Measurements from ENCODE around the gene NDUFAF8. TPM values are rescaled to one million over a fixed set of nuclear protein-coding genes. Genes with fewer than 3 reads are reported as not detected.

NDUFAF8 gene
- total RNA-seq, 4 donors from 2014 or later = 1.8 to 31.9 (median 6.7) TPM

GRCh38 chr17:81235822-81236740, 3.0 kb upstream of the NDUFAF8 start:
- intact Hi-C loops (cut with DNase I; ENCODE audit: low total_unique reads) = no loop called here
- TF ChIP-seq CTCF (IDR thresholded peaks at IDR 0.05) (no peak), POLR2A (IDR thresholded peaks at IDR 0.05) (no peak)
- no peaks in the 10 kb centered on the region for H3K27me3 ChIP-seq
- DNase-seq = no peak
- no peaks in the 10 kb centered on the region for H3K36me3 ChIP-seq
- H3K4me3 ChIP-seq = no peak overlapping the region
- H3K4me1 ChIP-seq = peaks cover 0 to 6% of the 10 kb centered on the region in 2 donors
- H3K9me3 ChIP-seq = no peaks in the 10 kb centered on the region
- no peak overlapping the region for H3K27ac ChIP-seq

- Histone ChIP-seq H3K36me3 (no peaks in the 10 kb centered on the region), H3K4me1 (peaks cover 0 to 6% of the 10 kb centered on the region in 2 donors), H3K9me3 (no peaks in the 10 kb centered on the region), H3K27me3 (no peaks in the 10 kb centered on the region), H3K27ac (no peak overlapping the region), H3K4me3 (no peak overlapping the region)
- intact Hi-C loops (cut with DNase I; ENCODE audit: low total_unique reads) = no loop called here
- TF ChIP-seq POLR2A (IDR thresholded peaks at IDR 0.05) = no peak
- no peak for TF ChIP-seq CTCF (IDR thresholded peaks at IDR 0.05)
- DNase-seq = no peak
Observed at GRCh38 chr17:81236784-81237183, 2.3 kb upstream of the NDUFAF8 start.

GRCh38 chr17:81237591-81238489, 1.3 kb upstream of the NDUFAF8 start:
- no peaks in the 10 kb centered on the region for H3K9me3 ChIP-seq
- intact Hi-C loops (cut with DNase I; ENCODE audit: low total_unique reads) = no loop called here
- no peak overlapping the region for H3K27ac ChIP-seq
- H3K27me3 ChIP-seq = no peaks in the 10 kb centered on the region
- TF ChIP-seq POLR2A (IDR thresholded peaks at IDR 0.05) (no peak), CTCF (IDR thresholded peaks at IDR 0.05) (no peak)
- no peaks in the 10 kb centered on the region for H3K36me3 ChIP-seq
- H3K4me1 ChIP-seq = peaks cover 0 to 6% of the 10 kb centered on the region in 2 donors
- peak overlapping the region; percentile 70 to 89 for H3K4me3 ChIP-seq
- no peak for DNase-seq

GRCh38 chr17:81238490-81238814, 666 bp upstream of the NDUFAF8 start:
- Histone ChIP-seq H3K27ac (peak overlapping the region in 1 of 2 donors; percentile 41), H3K36me3 (no peaks in the 10 kb centered on the region), H3K27me3 (no peaks in the 10 kb centered on the region), H3K4me1 (peaks cover 0 to 6% of the 10 kb centered on the region in 2 donors), H3K4me3 (peak overlapping the region; percentile 70 to 89), H3K9me3 (no peaks in the 10 kb centered on the region)
- intact Hi-C loops (cut with DNase I; ENCODE audit: low total_unique reads) = no loop called here
- no peak for TF ChIP-seq CTCF (IDR thresholded peaks at IDR 0.05)
- TF ChIP-seq POLR2A (IDR thresholded peaks at IDR 0.05) = no peak
- no peak for DNase-seq

Measured in uterus (tissue), 4 donors.